ENCODE results near the gene ANKZF1.

ANKZF1 gene

DNA sequence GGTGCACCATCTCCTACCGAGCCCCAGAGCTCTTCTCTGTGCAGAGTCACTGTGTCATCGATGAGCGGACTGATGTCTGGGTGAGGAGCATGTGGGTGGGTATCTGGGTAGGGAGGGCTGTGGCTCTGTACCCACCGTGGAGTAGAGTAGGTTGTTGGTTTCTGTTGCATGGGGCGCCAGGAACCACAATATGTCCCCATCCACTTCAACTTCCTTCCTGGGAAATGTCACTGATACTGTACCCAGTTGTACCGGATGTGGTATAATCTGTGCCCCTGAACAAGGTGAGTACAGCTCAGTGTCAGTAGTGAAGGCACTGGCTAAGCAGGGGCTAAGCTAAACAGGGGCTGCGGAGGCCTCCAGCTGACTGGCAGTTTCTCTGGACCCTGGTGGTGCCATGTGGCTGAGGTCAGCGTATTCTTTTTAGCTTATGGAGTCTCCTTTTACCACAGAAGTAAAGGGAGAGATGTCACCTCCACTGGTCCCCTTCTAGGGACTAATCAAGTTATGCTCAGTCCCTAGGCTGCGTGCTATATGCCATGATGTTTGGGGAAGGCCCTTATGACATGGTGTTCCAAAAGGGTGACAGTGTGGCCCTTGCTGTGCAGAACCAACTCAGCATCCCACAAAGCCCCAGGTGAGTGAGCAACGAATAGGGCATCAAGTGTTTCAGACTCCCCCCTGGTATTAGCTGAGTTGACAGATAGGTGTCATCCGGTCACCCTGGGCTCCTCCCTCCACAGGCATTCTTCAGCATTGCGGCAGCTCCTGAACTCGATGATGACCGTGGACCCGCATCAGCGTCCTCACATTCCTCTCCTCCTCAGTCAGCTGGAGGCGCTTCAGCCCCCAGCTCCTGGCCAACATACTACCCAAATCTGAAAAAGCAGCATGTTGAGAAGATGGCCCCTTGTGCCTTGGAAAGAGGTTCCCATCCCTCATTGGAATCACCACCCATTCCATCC, 18.4 kb downstream of the ANKZF1 start:
- no peaks in the 10 kb centered on the region for H3K9me3 ChIP-seq (ENCODE audit: low read depth, low read length)
- H3K36me3 ChIP-seq (ENCODE audit: insufficient read depth, low read length): no peaks in the 10 kb centered on the region; the same call in 1 of the 2 replicates
- no peak overlapping the region for H3K27ac ChIP-seq
- no peak for DNase-seq (ENCODE audit: low read depth, low spot score)
- no peak overlapping the region for H3K9ac ChIP-seq (ENCODE audit: insufficient read length)
- TF ChIP-seq EZH2 (IDR thresholded peaks at IDR 0.05) (no peak), POLR2AphosphoS5 (IDR thresholded peaks at IDR 0.05; ENCODE audit: borderline replicate concordance, low read depth, low read length) (no peak), FOXP2 (optimal IDR thresholded peaks at IDR 0.05; ENCODE audit: control extremely low read depth, extremely low read length, insufficient read depth) (no peak)
- H3K4me3 ChIP-seq: no peak overlapping the region

DNA sequence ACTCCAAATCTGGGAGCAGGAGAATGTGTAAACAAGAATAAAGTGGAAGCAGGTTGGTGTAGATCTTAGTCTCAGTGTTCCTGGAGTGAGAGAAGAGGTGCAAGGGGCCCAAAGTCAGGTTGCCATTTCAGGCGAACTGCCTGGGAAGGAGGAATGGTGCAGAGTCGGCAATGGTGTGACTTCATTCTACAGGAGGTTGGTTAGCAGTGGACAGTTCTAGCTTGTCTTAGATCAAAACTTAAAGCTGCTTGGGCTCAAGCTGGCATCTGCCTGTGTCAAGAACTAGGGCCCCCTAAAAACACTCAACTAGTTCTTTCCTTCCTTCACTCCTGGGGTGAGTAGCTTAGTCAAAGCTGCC, 19.2 kb downstream of the ANKZF1 start:
- DNase-seq (ENCODE audit: low read depth, low spot score): no peak
- peak overlapping the region; percentile 87 for H3K27ac ChIP-seq

DNA sequence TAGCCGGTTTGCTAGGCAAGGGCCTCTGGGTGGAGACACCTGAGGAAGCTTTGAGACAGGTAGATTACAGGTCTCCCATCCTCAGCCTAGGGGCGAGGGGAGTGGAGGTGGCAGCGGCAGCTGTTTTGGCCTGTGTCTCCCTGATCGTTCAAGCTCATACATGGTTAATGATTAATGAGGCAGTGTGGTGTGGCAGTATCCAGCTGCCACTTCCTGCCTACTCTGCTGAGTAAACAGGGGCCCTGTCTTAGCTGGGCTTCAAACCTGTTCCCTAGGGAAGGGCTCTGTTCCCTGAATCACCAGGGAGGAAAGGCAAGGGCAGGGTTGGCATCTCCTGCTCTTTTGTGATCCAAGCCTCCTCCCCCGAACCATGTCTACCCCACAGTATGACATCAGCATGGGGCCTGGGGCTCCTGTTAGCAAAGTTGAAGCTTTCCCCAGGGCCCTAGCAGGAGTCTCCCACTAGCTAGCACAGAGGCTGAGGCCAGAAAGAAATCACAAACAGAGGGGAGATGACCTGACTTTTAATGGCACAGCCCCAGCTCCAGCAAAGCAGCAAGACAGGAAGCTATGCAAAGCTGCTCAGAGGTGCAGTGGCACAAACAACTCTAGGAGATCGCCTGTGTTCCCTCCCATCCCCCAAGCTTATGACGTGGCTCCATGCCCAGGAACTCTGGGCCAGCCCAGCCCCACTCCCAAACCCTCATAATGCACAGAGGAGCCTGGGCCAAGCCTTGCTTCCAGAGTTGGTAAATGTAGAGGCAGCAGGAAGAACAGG, 19.8 kb downstream of the ANKZF1 start:
- peak; percentile 52 for TF ChIP-seq POLR2AphosphoS5 (IDR thresholded peaks at IDR 0.05; ENCODE audit: borderline replicate concordance, low read depth, low read length)
- no peak for TF ChIP-seq EZH2 (IDR thresholded peaks at IDR 0.05)
- peak; percentile 73 for TF ChIP-seq FOXP2 (optimal IDR thresholded peaks at IDR 0.05; ENCODE audit: control extremely low read depth, extremely low read length, insufficient read depth)
- Histone ChIP-seq H3K4me3 (peak overlapping the region; percentile 34), H3K36me3 (ENCODE audit: insufficient read depth, low read length) (no peaks in the 10 kb centered on the region; the same call in 1 of the 2 replicates), H3K9ac (ENCODE audit: insufficient read length) (peak overlapping the region; percentile 6), H3K9me3 (ENCODE audit: low read depth, low read length) (no peaks in the 10 kb centered on the region), H3K27ac (peak overlapping the region; percentile 87)
- DNase-seq (ENCODE audit: low read depth, low spot score): peak; percentile 20

More for the DNA sequence above, 19.2 kb downstream of the ANKZF1 start:
- Histone ChIP-seq H3K9ac (ENCODE audit: insufficient read length) (no peak overlapping the region), H3K9me3 (ENCODE audit: low read depth, low read length) (no peaks in the 10 kb centered on the region), H3K4me3 (peak overlapping the region; percentile 34; the same call in 1 of the 2 replicates), H3K36me3 (ENCODE audit: insufficient read depth, low read length) (no peaks in the 10 kb centered on the region; the same call in 1 of the 2 replicates)
- no peak for TF ChIP-seq POLR2AphosphoS5 (IDR thresholded peaks at IDR 0.05; ENCODE audit: borderline replicate concordance, low read depth, low read length)
- no peak for TF ChIP-seq FOXP2 (optimal IDR thresholded peaks at IDR 0.05; ENCODE audit: control extremely low read depth, extremely low read length, insufficient read depth)
- TF ChIP-seq EZH2 (IDR thresholded peaks at IDR 0.05): no peak

DNA sequence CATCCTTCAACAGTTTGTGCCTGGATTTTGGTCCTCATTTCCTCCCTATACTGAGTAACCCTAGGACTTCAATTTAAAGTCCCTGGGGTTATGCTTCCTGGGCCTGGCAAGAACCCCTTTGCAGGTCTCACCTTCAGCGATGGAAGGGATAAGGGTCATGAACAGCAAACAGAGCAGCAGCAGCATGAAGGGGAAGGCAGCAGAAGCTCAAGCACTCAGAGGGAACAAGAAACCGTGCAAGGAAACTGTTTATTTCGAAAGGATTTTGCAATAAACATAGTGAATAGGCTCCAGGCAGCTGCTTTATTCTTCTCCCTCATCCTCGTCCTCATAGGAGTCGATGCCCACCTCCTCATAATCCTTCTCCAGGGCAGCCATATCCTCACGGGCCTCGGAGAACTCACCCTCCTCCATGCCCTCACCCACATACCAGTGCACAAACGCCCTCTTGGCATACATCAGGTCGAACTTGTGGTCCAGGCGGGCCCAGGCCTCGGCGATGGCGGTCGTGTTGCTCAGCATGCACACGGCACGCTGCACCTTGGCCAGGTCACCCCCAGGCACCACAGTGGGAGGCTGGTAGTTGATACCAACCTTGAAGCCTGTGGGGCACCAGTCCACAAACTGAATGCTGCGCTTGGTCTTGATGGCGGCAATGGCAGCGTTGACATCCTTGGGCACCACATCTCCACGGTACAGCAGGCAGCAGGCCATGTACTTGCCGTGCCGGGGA, 20.6 kb downstream of the ANKZF1 start:
- DNase-seq (ENCODE audit: low read depth, low spot score): no peak
- H3K9ac ChIP-seq (ENCODE audit: insufficient read length): peak overlapping the region; percentile 6
- no peaks in the 10 kb centered on the region; the same call in 1 of the 2 replicates for H3K36me3 ChIP-seq (ENCODE audit: insufficient read depth, low read length)
- peak overlapping the region; percentile 34 for H3K4me3 ChIP-seq
- peak overlapping the region; percentile 87 for H3K27ac ChIP-seq
- no peaks in the 10 kb centered on the region for H3K9me3 ChIP-seq (ENCODE audit: low read depth, low read length)
- TF ChIP-seq EZH2 (IDR thresholded peaks at IDR 0.05) (no peak), FOXP2 (optimal IDR thresholded peaks at IDR 0.05; ENCODE audit: control extremely low read depth, extremely low read length, insufficient read depth) (no peak), POLR2AphosphoS5 (IDR thresholded peaks at IDR 0.05; ENCODE audit: borderline replicate concordance, low read depth, low read length) (no peak; the same call in 1 of the 2 replicates)

DNA sequence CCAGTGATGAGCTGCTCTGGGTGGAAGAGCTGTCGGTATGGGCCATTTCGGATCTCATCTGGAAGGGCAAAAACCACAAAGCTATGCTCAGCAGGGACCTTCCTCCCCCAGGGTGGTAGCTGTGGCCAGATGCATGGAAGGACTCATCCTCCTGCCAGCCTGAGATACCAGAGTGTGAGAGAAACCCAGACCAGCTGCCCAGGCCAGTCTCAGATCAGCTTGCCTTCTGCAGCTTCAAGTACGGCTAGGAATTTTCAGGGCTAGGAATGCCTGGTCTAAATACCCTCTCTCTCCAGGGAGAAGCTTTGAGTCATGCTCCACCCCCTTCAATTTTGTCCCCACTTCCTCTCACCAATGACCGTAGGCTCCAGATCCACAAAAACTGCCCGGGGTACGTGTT, 22.1 kb downstream of the ANKZF1 start:
- TF ChIP-seq FOXP2 (optimal IDR thresholded peaks at IDR 0.05; ENCODE audit: control extremely low read depth, extremely low read length, insufficient read depth) (no peak), EZH2 (IDR thresholded peaks at IDR 0.05) (no peak), POLR2AphosphoS5 (IDR thresholded peaks at IDR 0.05; ENCODE audit: borderline replicate concordance, low read depth, low read length) (no peak)
- Histone ChIP-seq H3K36me3 (ENCODE audit: insufficient read depth, low read length) (no peaks in the 10 kb centered on the region; the same call in 1 of the 2 replicates), H3K9ac (ENCODE audit: insufficient read length) (no peak overlapping the region), H3K4me3 (no peak overlapping the region), H3K27ac (no peak overlapping the region), H3K9me3 (ENCODE audit: low read depth, low read length) (no peaks in the 10 kb centered on the region)
- DNase-seq (ENCODE audit: low read depth, low spot score): no peak

DNA sequence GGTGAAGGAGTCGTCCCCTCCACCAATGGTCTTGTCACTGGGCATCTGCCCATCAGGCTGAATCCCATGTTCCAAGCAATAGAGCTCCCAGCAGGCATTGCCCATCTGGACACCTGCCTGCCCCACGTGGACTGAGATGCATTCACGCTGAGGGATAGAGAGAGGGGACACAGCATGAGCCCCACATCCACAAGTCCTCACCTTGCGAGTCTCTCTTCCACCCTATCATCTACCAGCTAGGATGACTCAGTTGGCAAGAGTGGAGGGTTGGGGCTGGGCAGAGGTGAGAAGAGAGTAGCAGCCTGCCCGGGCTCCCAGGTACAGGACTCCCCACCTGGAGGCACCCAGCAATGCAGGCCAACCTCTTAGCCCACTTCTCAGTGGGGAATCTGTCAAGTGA, 22.5 kb downstream of the ANKZF1 start:
- DNase-seq (ENCODE audit: low read depth, low spot score): no peak
- no peak overlapping the region for H3K27ac ChIP-seq
- no peaks in the 10 kb centered on the region; the same call in 1 of the 2 replicates for H3K36me3 ChIP-seq (ENCODE audit: insufficient read depth, low read length)
- no peak for TF ChIP-seq FOXP2 (optimal IDR thresholded peaks at IDR 0.05; ENCODE audit: control extremely low read depth, extremely low read length, insufficient read depth)
- TF ChIP-seq POLR2AphosphoS5 (IDR thresholded peaks at IDR 0.05; ENCODE audit: borderline replicate concordance, low read depth, low read length): no peak
- no peak for TF ChIP-seq EZH2 (IDR thresholded peaks at IDR 0.05)
- 0 out of 2 replicates have a peak overlapping the region, but pooled peaks have one; percentile 94 for H3K4me3 ChIP-seq
- H3K9ac ChIP-seq (ENCODE audit: insufficient read length): no peak overlapping the region
- H3K9me3 ChIP-seq (ENCODE audit: low read depth, low read length): no peaks in the 10 kb centered on the region

DNA sequence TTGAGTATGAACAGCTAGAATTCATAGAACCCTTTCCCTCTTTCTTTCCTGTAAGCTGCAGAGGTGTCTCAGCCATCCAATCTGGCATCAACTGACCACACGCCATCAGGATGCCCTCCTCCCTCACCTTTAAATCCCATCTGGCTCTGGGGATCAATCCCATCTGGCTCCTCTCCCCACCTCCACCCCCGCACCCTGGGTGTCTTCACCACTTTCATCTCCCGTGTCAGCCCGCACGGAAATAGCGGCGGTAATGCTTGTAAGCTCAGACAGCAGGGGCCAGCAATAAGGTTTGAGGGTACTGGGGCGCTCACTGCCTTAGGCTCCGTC, 22.9 kb downstream of the ANKZF1 start:
- H3K9me3 ChIP-seq (ENCODE audit: low read depth, low read length): no peaks in the 10 kb centered on the region
- no peak overlapping the region for H3K27ac ChIP-seq
- no peak for DNase-seq (ENCODE audit: low read depth, low spot score)
- TF ChIP-seq FOXP2 (optimal IDR thresholded peaks at IDR 0.05; ENCODE audit: control extremely low read depth, extremely low read length, insufficient read depth) (no peak), POLR2AphosphoS5 (IDR thresholded peaks at IDR 0.05; ENCODE audit: borderline replicate concordance, low read depth, low read length) (no peak)
- H3K4me3 ChIP-seq: peak overlapping the region; percentile 94
- H3K9ac ChIP-seq (ENCODE audit: insufficient read length): peak overlapping the region; percentile 60
- H3K36me3 ChIP-seq (ENCODE audit: insufficient read depth, low read length): no peaks in the 10 kb centered on the region; the same call in 1 of the 2 replicates
